ENCODE data around the gene MIA.
"Not testable (repeated sequence)": the region's sequence is repeated elsewhere in the genome, so short reads cannot be mapped to it uniquely, and the experiment has no call there.

MIA gene

GRCh38 chr19:40822161-40822560 lies 46.8 kb downstream of the MIA start:
- no peak for DNase-seq (ENCODE audit: insufficient read length, low spot score)
- TF ChIP-seq POLR2A (IDR thresholded peaks at IDR 0.05; ENCODE audit: low read depth, low read length) = no peak
- no peak for FAIRE-seq

- not testable (repeated sequence) for DNase-seq (ENCODE audit: insufficient read length, low spot score); FAIRE-seq
Measured at GRCh38 chr19:40822704-40823553, 47.6 kb downstream of the MIA start.

DNA sequence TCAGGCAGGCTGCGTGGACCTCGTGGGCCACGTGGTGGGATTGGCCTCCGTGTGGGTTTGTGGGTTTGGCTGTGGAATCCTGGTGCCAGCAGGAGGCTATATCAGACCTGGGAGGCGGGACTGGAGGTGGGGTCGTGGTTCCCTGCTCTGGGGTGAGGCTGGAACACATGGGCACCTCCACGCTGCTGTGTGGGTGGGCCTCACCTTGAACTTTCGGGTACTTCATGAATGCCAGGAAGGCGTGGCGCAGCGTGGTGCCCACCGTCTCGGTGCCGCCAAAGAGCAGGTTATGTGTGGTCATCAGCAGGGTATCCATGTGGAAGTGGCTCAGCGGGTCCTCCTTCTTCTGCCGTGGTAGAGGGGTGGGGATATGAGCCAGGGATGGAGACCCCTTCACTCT lies 49.6 kb downstream of the MIA start:
- FAIRE-seq; DNase-seq (ENCODE audit: insufficient read length, low spot score): not testable (repeated sequence)

DNA sequence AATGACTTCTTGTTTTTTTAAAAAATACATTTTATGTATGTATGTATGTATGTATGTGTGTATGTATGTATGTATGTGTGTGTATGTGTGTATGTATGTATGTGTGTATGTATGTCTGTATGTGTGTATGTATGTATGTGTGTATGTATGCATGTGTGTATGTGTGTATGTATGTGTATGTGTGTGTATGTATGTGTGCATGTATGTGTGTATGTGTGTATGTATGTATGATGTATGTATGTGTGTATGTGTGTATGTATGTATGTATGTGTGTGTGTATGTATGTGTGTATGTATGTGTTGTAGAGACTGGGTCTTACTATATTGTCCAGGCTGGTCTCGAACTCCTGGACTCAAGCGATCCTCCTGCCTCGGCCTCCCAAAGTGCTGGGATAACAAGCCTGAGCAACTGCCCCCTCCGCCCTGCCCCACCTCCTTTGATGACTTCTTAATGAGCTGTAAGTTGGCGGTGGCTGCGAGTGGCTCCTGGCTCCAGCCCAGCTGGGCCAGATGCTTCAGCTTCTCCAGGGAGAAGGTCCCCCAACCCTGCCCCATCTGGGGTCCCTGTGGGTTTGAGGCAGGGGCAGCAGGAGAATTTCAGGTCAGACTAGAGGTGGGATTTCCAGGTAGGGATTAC lies 50.3 kb downstream of the MIA start:
- DNase-seq (ENCODE audit: insufficient read length, low spot score); FAIRE-seq: not testable (repeated sequence)

GRCh38 chr19:40826312-40826698 lies 51.0 kb downstream of the MIA start:
- not testable (repeated sequence) for DNase-seq (ENCODE audit: insufficient read length, low spot score); FAIRE-seq

DNA sequence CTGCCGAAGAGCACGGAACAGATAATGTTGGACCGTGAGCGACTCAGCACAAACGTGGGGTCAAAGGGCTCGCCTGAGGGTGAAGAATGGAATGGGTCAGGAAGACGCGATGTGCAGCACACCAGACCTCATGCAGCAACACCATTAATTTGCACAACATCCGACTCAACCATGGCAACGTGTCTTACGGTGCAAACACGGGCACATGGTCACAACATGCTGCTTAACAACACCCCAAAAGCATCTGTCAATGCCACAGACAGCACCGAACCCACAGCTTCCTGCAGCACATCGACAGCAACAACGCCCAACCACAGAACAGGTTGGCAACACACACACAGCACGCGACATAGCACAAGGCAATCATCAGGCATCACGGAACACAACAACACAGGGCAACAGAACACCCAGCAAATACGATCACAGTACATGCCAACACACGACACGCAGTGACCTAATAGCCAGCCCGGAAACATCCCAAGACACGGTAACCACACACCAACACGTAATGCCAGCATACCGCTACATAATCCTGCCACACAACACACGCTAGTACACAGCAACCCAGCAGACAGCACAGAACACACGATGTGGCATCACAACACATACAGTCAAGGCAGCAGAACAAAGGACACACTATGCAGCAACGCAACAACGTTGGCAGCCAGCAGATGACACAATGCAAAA lies 51.5 kb downstream of the MIA start:
- DNase-seq (ENCODE audit: insufficient read length, low spot score); FAIRE-seq: not testable (repeated sequence)

Data from H54 (cell line).